K562 (cell line): Measurements from ENCODE around the gene LATS1. TPM values are rescaled to one million over a fixed set of nuclear protein-coding genes. Genes with fewer than 3 reads are reported as not detected.

Source experiments
- ATAC-seq: fragments of 200-7000 bp; cut with Tn5 transposase; 3 replicates; pipeline ENCODE4 v1.9.1; 2020; ENCODE audit warnings: moderate library complexity
- BruUV-seq: library from RNA; stranded (reverse); fragments of 400-500 nt; replicated peaks from 2 replicates; lab custom pipeline; 2021; lab: Mats Ljungman, UMichigan
- CTCF ChIA-PET: fragments of 300-600 bp; formaldehyde crosslinking; extraction: SDS; loops from one replicate; lab custom pipeline; 2021; ENCODE audit warnings: low intra/inter-chr PET ratio; lab: Yijun Ruan, JAX
- POLR2A ChIA-PET: fragments of 300-600, 350-650 bp; sonication (Branson Sonifier 250); formaldehyde crosslinking; extraction: SDS; loops from one replicate; lab custom pipeline; 2021; ENCODE audit warnings: antibody characterized with exemption, inconsistent platforms; lab: Yijun Ruan, JAX
- DNase-seq, 4 experiments: peaks; one replicate each; pipeline versions ENCODE4 v3.0.0 to v3.0.0-alpha.2; 2011 to 2018; ENCODE audit warnings: low spot score in 3 of 4, mixed read lengths in 3 of 4; ENCODE audit errors: extremely low read depth in 1 of 4
- FAIRE-seq: peaks from 2 replicates; lab custom pipeline; 2011; peaks lifted over from hg19 to GRCh38; lab: Jason Lieb, UNC
- H2AFZ ChIP-seq: 2 replicates; pipeline ENCODE4 v1.6.0; 2011; ENCODE audit warnings: low read depth, low read length, control low read depth, inconsistent platforms
- H3K27ac ChIP-seq: fragments of 200-600 bp; 3 replicates; pipeline ENCODE4 v1.8.0; 2011; ENCODE audit warnings: low read depth, mild to moderate bottlenecking, control low read depth, inconsistent platforms, low read length, moderate library complexity, mixed read lengths; ENCODE audit errors: extremely low read depth
- H3K27me3 ChIP-seq, 2 experiments: fragments of 300-600 bp in 1 of 2; 2 replicates in 1 of 2; 3 replicates in 1 of 2; pipeline versions ENCODE4 v1.6.0 to v1.8.0; 2011; ENCODE audit warnings: inconsistent platforms in 2 of 2, low read length in 2 of 2, mild to moderate bottlenecking in 1 of 2, mixed read lengths in 1 of 2, moderate library complexity in 1 of 2; ENCODE audit not compliant: control insufficient read depth in 2 of 2, insufficient read depth in 2 of 2
- H3K36me3 ChIP-seq: fragments of 300-600 bp; 3 replicates; pipeline ENCODE4 v1.8.0; 2011; ENCODE audit warnings: mild to moderate bottlenecking, low read length, inconsistent platforms; ENCODE audit not compliant: control insufficient read depth, insufficient read depth
- H3K4me1 ChIP-seq, 2 experiments: fragments of 200-600 bp in 1 of 2; replicated peaks in 1 of 2; 2 replicates in 1 of 2; 3 replicates in 1 of 2; pipeline versions ENCODE4 v1.5.1 to v1.8.0; 2011; ENCODE audit warnings: inconsistent platforms in 2 of 2, low read length in 2 of 2, mild to moderate bottlenecking in 1 of 2, mixed read lengths in 1 of 2, moderate library complexity in 1 of 2; ENCODE audit not compliant: control insufficient read depth in 2 of 2, insufficient read depth in 2 of 2
- H3K4me2 ChIP-seq: 2 replicates; pipeline ENCODE4 v1.6.1; 2011; ENCODE audit warnings: low read length, control low read depth, inconsistent platforms, mixed read lengths; ENCODE audit not compliant: insufficient read depth
- H3K4me3 ChIP-seq: fragments of 200-600 bp; sonication (generic), shearing (Covaris generic); 2 replicates; pipeline ENCODE4 v1.5.1; 2016; ENCODE audit warnings: control low read depth, inconsistent platforms
- H3K79me2 ChIP-seq: fragments of 200-600 bp; 3 replicates; pipeline ENCODE4 v1.8.0; 2011; ENCODE audit warnings: low read length, inconsistent platforms; ENCODE audit not compliant: control insufficient read depth, insufficient read depth
- H3K9ac ChIP-seq, 2 experiments: 2 replicates each; pipeline versions ENCODE4 v1.6.0 to v1.6.1; 2011; ENCODE audit warnings: low read depth in 2 of 2, low read length in 2 of 2, control low read depth in 1 of 2, inconsistent platforms in 1 of 2, mild to moderate bottlenecking in 1 of 2, mixed read lengths in 1 of 2; ENCODE audit not compliant: insufficient read depth in 1 of 2
- H3K9me1 ChIP-seq: one replicate; pipeline ENCODE4 v1.6.0; 2011; ENCODE audit warnings: inconsistent platforms, mild to moderate bottlenecking, low read length, moderate library complexity; ENCODE audit not compliant: control insufficient read depth, insufficient read depth
- H3K9me3 ChIP-seq: replicated peaks from 2 replicates; pipeline ENCODE4 v1.5.1; 2011; ENCODE audit warnings: low read depth, low read length, inconsistent platforms; ENCODE audit not compliant: control insufficient read depth, insufficient read depth
- H4K20me1 ChIP-seq: replicated peaks from 2 replicates; pipeline ENCODE4 v1.6.1; 2011; ENCODE audit warnings: low read length, inconsistent platforms, mixed read lengths; ENCODE audit not compliant: control insufficient read depth, insufficient read depth
- ATF1 ChIP-seq, 2 experiments: fragments of 450-650 bp in 1 of 2; IDR thresholded peaks; 2 replicates each; pipeline ENCODE4 v1.6.1; 2016; ENCODE audit warnings: missing compliant biosample characterization in 1 of 2, missing genetic modification characterization in 1 of 2
- IRF9 ChIP-seq: fragments of 450-650 bp; IDR thresholded peaks from 2 replicates; pipeline ENCODE4 v1.6.1; 2016; ENCODE audit warnings: missing biosample characterization, missing genetic modification characterization
- NFIX ChIP-seq: fragments of 250-450 bp; sonication (Bioruptor Pico); IDR thresholded peaks from 2 replicates; pipeline ENCODE4 v1.4.0; 2020; ENCODE audit warnings: low read depth, mild to moderate bottlenecking, moderate library complexity
- NR3C1 ChIP-seq: sonication (generic); formaldehyde crosslinking; IDR thresholded peaks from 2 replicates; pipeline ENCODE4 v1.8.1; 2022; ENCODE audit warnings: missing genetic modification reagents
- NR4A1 ChIP-seq, 2 experiments: fragments of 250-450 bp in 1 of 2; fragments of 450-650 bp in 1 of 2; sonication (Bioruptor Pico) in 1 of 2; IDR thresholded peaks; 2 replicates each; pipeline versions ENCODE4 v1.4.0 to v1.6.1; 2016 to 2020; ENCODE audit warnings: mild to moderate bottlenecking in 2 of 2, missing compliant biosample characterization in 1 of 2, missing genetic modification characterization in 1 of 2, moderate library complexity in 1 of 2
- PREB ChIP-seq: sonication (generic); formaldehyde crosslinking; IDR thresholded peaks from 2 replicates; pipeline ENCODE4 v1.8.1; 2023; ENCODE audit warnings: mild to moderate bottlenecking, missing genetic modification reagents
- PTBP1 ChIP-seq: fragments of 200-400 bp; formaldehyde crosslinking; IDR thresholded peaks from 2 replicates; pipeline ENCODE4 v1.6.1; 2017; ENCODE audit warnings: low read depth, low read length
- RB1 ChIP-seq: fragments of 450-650 bp; IDR thresholded peaks from 2 replicates; pipeline ENCODE4 v1.6.1; 2017; ENCODE audit warnings: low read depth, mild to moderate bottlenecking
- RUNX1 ChIP-seq: sonication (generic); IDR thresholded peaks from 2 replicates; pipeline ENCODE4 v1.6.1; 2016; ENCODE audit warnings: antibody characterized with exemption, low read depth
- SMAD2 ChIP-seq: fragments of 150-350 bp; IDR thresholded peaks from 2 replicates; pipeline ENCODE4 v1.6.1; 2014; ENCODE audit warnings: low read depth, mild to moderate bottlenecking, low read length
- ZNF347 ChIP-seq: fragments of 450-650 bp; formaldehyde crosslinking; IDR thresholded peaks from 2 replicates; pipeline ENCODE4 v1.4.0; 2020; ENCODE audit warnings: low read depth, mild to moderate bottlenecking, moderate library complexity
- ZNF717 ChIP-seq: fragments of 250-450 bp; sonication (Bioruptor Pico); IDR thresholded peaks from 2 replicates; pipeline ENCODE4 v1.5.0; 2021
- in situ Hi-C: fragments of 300-500 bp; cut with MboI; formaldehyde crosslinking; loops from 4 replicates; pipeline ENCODE4 v1.15.0; 2018; ENCODE audit warnings: inconsistent platforms, mixed read lengths
- intact Hi-C: fragments of 100-400 bp; cut with micrococcal nuclease; formaldehyde crosslinking; loops from 2 replicates; pipeline ENCODE4 v1.14.2; 2022
- polyA plus RNA-seq, 8 experiments: library from polyadenylated mRNA; depleted of rRNA in 4 of 8; stranded (reverse) in 5 of 8; unstranded in 3 of 8; fragments of >200 nt; fragmentation: Nextera tagmentation in 2 of 8; fragmentation: Illumina TruSeq in 1 of 8; extraction: Ambion mirVana in 2 of 8; extraction: Trizol in 1 of 8; gene quantifications; 2 replicates each; pipeline versions ENCODE4 v1.2.1 to v1.2.3, GENCODE V29; 2011 to 2014; ENCODE audit warnings: inconsistent platforms in 1 of 8, missing spikeins in 1 of 8
- total RNA-seq, 7 experiments: library from RNA; depleted of rRNA in 6 of 7; stranded (reverse); fragments of >200 nt in 6 of 7; fragmentation: Illumina TruSeq in 2 of 7; extraction: Trizol in 2 of 7; gene quantifications; 2 replicates each; pipeline versions ENCODE4 v1.2.1 to v1.2.3, GENCODE V29; 2011 to 2021; ENCODE audit warnings: low replicate concordance in 1 of 7

Gene LATS1
- total and polyA plus RNA-seq, 9 of the 15 experiments (the other 6 are each of a cell fraction or from before 2014, with no cell fraction given): 5.0 to 36.3 (median 18.4) TPM

GRCh38 chr6:149763866-149764265 lies 46.0 kb upstream of the LATS1 start:
- DNase-seq: no peak
- H3K27ac ChIP-seq: no peak overlapping the region
- intact Hi-C loops (no loop called here), in situ Hi-C loops (no loop called here)
- ChIA-PET POLR2A (interaction anchor here (1.1 to 2.0 kb wide), 3 partner anchors 8 to 14 kb away, joined by 4 to 6 read pairs (median 5); partner anchors contain the start of gene PCMT1), CTCF (no interaction called here)
- no peak overlapping the region for H3K4me2 ChIP-seq
- BruUV-seq: TSS peak; percentile 23
- no peak for FAIRE-seq
- H3K4me1 ChIP-seq: peaks cover 4 to 11% of the 10 kb centered on the region in 2 experiments; a peak in 4 of 5 replicates
- no peak overlapping the region for H3K4me3 ChIP-seq
- peaks cover 87% of the 10 kb centered on the region for H3K79me2 ChIP-seq
- ATAC-seq: no peak
- H3K9me1 ChIP-seq: no peaks in the 10 kb centered on the region
- no peaks in the 10 kb centered on the region for H3K27me3 ChIP-seq
- TF ChIP-seq SMAD2 (no peak), ATF1 (CRISPR knock-in tag; IDR thresholded peaks at IDR 0.05) (no peak), ATF1 (tag; IDR thresholded peaks at IDR 0.05) (no peak), NFIX (CRISPR knock-in tag) (no peak), ZNF347 (CRISPR knock-in tag) (no peak), NR4A1 (CRISPR knock-in tag; IDR thresholded peaks at IDR 0.05) (no peak), NR4A1 (tag; IDR thresholded peaks at IDR 0.05) (no peak), NR3C1 (CRISPR knock-in tag) (no peak), PTBP1 (no peak), RB1 (no peak), ZNF717 (no peak), PREB (CRISPR knock-in tag) (no peak), RUNX1 (no peak), IRF9 (tag) (no peak)
- H3K9me3 ChIP-seq: peaks cover 13% of the 10 kb centered on the region
- no peaks in the 10 kb centered on the region; the same call in none of the 2 replicates for H4K20me1 ChIP-seq
- no peak overlapping the region for H3K9ac ChIP-seq
- no peak overlapping the region for H2AFZ ChIP-seq
- peaks cover 68% of the 10 kb centered on the region for H3K36me3 ChIP-seq
